K562 (cell line): ENCODE measurements around the gene ZSCAN22. TPM values are rescaled to one million over a fixed set of nuclear protein-coding genes. Genes with fewer than 3 reads are reported as not detected.

ENCODE experiments used
- BCL6 ChIP-seq: fragments of 250-450 bp; sonication (Bioruptor Pico); IDR thresholded peaks from 2 replicates; pipeline ENCODE4 v1.4.0; 2020
- CBX3 ChIP-seq, 2 experiments: IDR thresholded peaks; 1 replicate in 1 of 2; 2 replicates in 1 of 2; pipeline ENCODE4 v1.6.1; 2012; ENCODE audit warnings: inconsistent platforms in 2 of 2, low read length in 2 of 2, borderline replicate concordance in 1 of 2, control low read depth in 1 of 2
- CCAR2 ChIP-seq: fragments of 200-400 bp; formaldehyde crosslinking; IDR thresholded peaks from 2 replicates; pipeline ENCODE4 v1.6.1; 2017; ENCODE audit warnings: mild to moderate bottlenecking, low read depth, low read length
- CHD2 ChIP-seq: IDR thresholded peaks from 2 replicates; pipeline ENCODE4 v1.6.1; 2011; ENCODE audit warnings: low read depth, low read length
- COPS2 ChIP-seq: fragments of 450-650 bp; conservative IDR thresholded peaks from 2 replicates; pipeline ENCODE4 v1.6.1; 2016; ENCODE audit warnings: mild to moderate bottlenecking, moderate library complexity
- E2F5 ChIP-seq: sonication (generic); formaldehyde crosslinking; IDR thresholded peaks from 2 replicates; pipeline ENCODE4 v1.8.0; 2022; ENCODE audit warnings: mild to moderate bottlenecking, missing genetic modification reagents
- HEY1 ChIP-seq: fragments of 250-450 bp; sonication (Bioruptor Pico); IDR thresholded peaks from 2 replicates; pipeline ENCODE4 v1.5.0; 2020; ENCODE audit warnings: mild to moderate bottlenecking, moderate library complexity, borderline replicate concordance
- MAFK ChIP-seq: IDR thresholded peaks from 2 replicates; pipeline ENCODE4 v1.6.1; 2011; ENCODE audit warnings: low read length, improper control_type of control experiment
- PML ChIP-seq: IDR thresholded peaks from 2 replicates; pipeline ENCODE4 v1.6.1; 2012; ENCODE audit warnings: low read length, inconsistent platforms
- PTTG1 ChIP-seq: fragments of 450-650 bp; IDR thresholded peaks from 2 replicates; pipeline ENCODE4 v1.6.1; 2016; ENCODE audit warnings: low read depth, mild to moderate bottlenecking, missing genetic modification characterization, missing compliant biosample characterization
- SRSF9 ChIP-seq: fragments of 200-400 bp; formaldehyde crosslinking; IDR thresholded peaks from 2 replicates; pipeline ENCODE4 v1.6.1; 2017; ENCODE audit warnings: low read depth, low read length, borderline replicate concordance
- ZBTB43 ChIP-seq: sonication (generic); formaldehyde crosslinking; IDR thresholded peaks from 2 replicates; pipeline ENCODE4 v1.8.0; 2023; ENCODE audit warnings: mild to moderate bottlenecking, missing genetic modification reagents
- ZKSCAN1 ChIP-seq: fragments of 150-350 bp; IDR thresholded peaks from 2 replicates; pipeline ENCODE4 v1.6.1; 2016; ENCODE audit warnings: low read depth, low read length
- ZNF121 ChIP-seq: sonication (generic); formaldehyde crosslinking; conservative IDR thresholded peaks from 2 replicates; pipeline ENCODE4 v1.8.0; 2022; ENCODE audit warnings: missing genetic modification reagents
- ZNF239 ChIP-seq: fragments of 250-450 bp; sonication (Bioruptor Pico); IDR thresholded peaks from 2 replicates; pipeline ENCODE4 v1.4.0; 2020; ENCODE audit warnings: mild to moderate bottlenecking
- ZNF311 ChIP-seq: fragments of 250-450 bp; sonication (Bioruptor Pico); IDR thresholded peaks from 2 replicates; pipeline ENCODE4 v1.4.0; 2020; ENCODE audit warnings: mild to moderate bottlenecking, moderate library complexity
- ZNF57 ChIP-seq: fragments of 450-650 bp; formaldehyde crosslinking; IDR thresholded peaks from 2 replicates; pipeline ENCODE4 v1.4.0; 2020; ENCODE audit warnings: mild to moderate bottlenecking, moderate library complexity
- polyA plus RNA-seq, 8 experiments: library from polyadenylated mRNA; depleted of rRNA in 4 of 8; stranded (reverse) in 5 of 8; unstranded in 3 of 8; fragments of >200 nt; fragmentation: Nextera tagmentation in 2 of 8; fragmentation: Illumina TruSeq in 1 of 8; extraction: Ambion mirVana in 2 of 8; extraction: Trizol in 1 of 8; gene quantifications; 2 replicates each; pipeline versions ENCODE4 v1.2.1 to v1.2.3, GENCODE V29; 2011 to 2014; ENCODE audit warnings: inconsistent platforms in 1 of 8, missing spikeins in 1 of 8
- total RNA-seq, 7 experiments: library from RNA; depleted of rRNA in 6 of 7; stranded (reverse); fragments of >200 nt in 6 of 7; fragmentation: Illumina TruSeq in 2 of 7; extraction: Trizol in 2 of 7; gene quantifications; 2 replicates each; pipeline versions ENCODE4 v1.2.1 to v1.2.3, GENCODE V29; 2011 to 2021; ENCODE audit warnings: low replicate concordance in 1 of 7
- TF ChIP-seq, protein P1 (sequence below): sonication (generic); formaldehyde crosslinking; IDR thresholded peaks from 2 replicates; pipeline ENCODE4 v1.8.0; 2022; ENCODE audit warnings: mild to moderate bottlenecking, missing genetic modification reagents, borderline replicate concordance
- TF ChIP-seq, protein P2 (sequence below), 2 experiments: fragments of 200-800 bp in 1 of 2; sonication (Bioruptor generic) in 1 of 2; sonication (generic) in 1 of 2; formaldehyde crosslinking in 1 of 2; IDR thresholded peaks in 1 of 2; conservative IDR thresholded peaks in 1 of 2; 2 replicates each; pipeline versions ENCODE4 v1.5.0 to v1.6.1; 2016 to 2020; ENCODE audit warnings: missing compliant biosample characterization in 1 of 2, missing genetic modification characterization in 1 of 2, missing genetic modification reagents in 1 of 2
- TF ChIP-seq, protein P3 (sequence below): sonication (generic); formaldehyde crosslinking; IDR thresholded peaks from 2 replicates; pipeline ENCODE4 v1.8.1; 2023; ENCODE audit warnings: mild to moderate bottlenecking, missing genetic modification reagents

Gene ZSCAN22
- total and polyA plus RNA-seq, 9 of the 15 experiments (the other 6 are each of a cell fraction or from before 2014, with no cell fraction given) = 0.98 to 5.3 (median 3.0) TPM

DNA sequence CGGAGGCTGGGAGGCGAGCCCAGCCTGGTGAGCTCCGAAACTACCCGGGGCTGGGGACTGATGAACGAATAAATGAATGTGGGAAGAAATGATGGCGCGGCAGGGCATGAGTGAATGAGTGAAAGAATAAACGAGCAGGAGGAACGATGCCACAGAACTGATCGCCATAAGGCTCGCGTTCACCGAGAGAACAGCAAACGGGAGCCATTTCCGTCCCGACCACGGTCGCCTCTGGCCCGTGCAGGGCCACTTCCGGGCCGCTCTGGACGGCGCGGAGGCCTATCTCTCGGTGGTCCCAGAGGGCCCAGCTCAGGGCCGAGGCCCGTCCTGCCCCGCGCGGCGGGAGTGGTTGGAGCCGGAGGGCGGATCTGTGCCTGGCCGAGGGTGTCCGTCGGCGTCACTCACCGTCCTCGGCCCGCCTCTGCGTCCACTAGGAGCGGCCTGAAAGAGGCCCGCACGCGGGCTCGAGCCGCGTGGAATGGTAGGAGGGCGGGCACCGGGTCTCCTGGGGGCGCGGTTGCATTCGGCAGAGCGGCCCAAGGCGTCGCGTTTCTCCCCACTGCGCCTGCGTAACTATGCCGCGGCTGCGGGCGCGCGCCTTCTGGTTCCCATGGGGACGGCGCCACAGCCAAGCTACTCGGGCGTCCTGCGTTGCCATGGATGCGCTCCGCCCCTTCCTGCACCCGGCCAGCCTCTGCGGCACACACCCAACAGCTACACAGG, 35.6 kb downstream of the ZSCAN22 start, which contains the start of gene ZNF497 (continued):
- TF ChIP-seq, protein P1, sequence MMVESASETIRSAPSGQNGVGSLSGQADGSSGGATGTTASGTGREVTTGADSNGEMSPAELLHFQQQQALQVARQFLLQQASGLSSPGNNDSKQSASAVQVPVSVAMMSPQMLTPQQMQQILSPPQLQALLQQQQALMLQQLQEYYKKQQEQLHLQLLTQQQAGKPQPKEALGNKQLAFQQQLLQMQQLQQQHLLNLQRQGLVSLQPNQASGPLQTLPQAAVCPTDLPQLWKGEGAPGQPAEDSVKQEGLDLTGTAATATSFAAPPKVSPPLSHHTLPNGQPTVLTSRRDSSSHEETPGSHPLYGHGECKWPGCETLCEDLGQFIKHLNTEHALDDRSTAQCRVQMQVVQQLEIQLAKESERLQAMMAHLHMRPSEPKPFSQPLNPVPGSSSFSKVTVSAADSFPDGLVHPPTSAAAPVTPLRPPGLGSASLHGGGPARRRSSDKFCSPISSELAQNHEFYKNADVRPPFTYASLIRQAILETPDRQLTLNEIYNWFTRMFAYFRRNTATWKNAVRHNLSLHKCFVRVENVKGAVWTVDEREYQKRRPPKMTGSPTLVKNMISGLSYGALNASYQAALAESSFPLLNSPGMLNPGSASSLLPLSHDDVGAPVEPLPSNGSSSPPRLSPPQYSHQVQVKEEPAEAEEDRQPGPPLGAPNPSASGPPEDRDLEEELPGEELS (CRISPR knock-in tag) = peak; percentile 32; the same call in 1 of the 2 replicates
- TF ChIP-seq ZNF311 (CRISPR knock-in tag) (no peak), ZNF121 (CRISPR knock-in tag) (no peak), COPS2 (no peak), CBX3 (IDR thresholded peaks at IDR 0.05; ENCODE audit: borderline replicate concordance in 1 of 2, low read length in 2 of 2) (no peak), CHD2 (no peak), HEY1 (CRISPR knock-in tag) (0 out of 2 replicates have a peak, but pooled peaks have one; percentile 34), ZKSCAN1 (no peak), BCL6 (CRISPR knock-in tag) (no peak), ZBTB43 (CRISPR knock-in tag) (peak; percentile 48; the same call in 1 of the 2 replicates), MAFK (no peak), PTTG1 (tag) (no peak), E2F5 (CRISPR knock-in tag) (no peak), SRSF9 (no peak), CCAR2 (no peak), ZNF57 (CRISPR knock-in tag) (no peak), PML (peak; percentile 79; the same call in 1 of the 2 replicates), ZNF239 (CRISPR knock-in tag) (no peak)
- TF ChIP-seq, protein P2, sequence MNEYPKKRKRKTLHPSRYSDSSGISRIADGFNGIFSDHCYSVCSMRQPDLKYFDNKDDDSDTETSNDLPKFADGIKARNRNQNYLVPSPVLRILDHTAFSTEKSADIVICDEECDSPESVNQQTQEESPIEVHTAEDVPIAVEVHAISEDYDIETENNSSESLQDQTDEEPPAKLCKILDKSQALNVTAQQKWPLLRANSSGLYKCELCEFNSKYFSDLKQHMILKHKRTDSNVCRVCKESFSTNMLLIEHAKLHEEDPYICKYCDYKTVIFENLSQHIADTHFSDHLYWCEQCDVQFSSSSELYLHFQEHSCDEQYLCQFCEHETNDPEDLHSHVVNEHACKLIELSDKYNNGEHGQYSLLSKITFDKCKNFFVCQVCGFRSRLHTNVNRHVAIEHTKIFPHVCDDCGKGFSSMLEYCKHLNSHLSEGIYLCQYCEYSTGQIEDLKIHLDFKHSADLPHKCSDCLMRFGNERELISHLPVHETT (CRISPR knock-in tag; conservative IDR thresholded peaks at IDR 0.05 in 1 of 2, IDR thresholded peaks at IDR 0.05 in 1 of 2) = peak in 1 of 2 experiments; percentile 87; a peak in 2 of 4 replicates
- TF ChIP-seq, protein P3, sequence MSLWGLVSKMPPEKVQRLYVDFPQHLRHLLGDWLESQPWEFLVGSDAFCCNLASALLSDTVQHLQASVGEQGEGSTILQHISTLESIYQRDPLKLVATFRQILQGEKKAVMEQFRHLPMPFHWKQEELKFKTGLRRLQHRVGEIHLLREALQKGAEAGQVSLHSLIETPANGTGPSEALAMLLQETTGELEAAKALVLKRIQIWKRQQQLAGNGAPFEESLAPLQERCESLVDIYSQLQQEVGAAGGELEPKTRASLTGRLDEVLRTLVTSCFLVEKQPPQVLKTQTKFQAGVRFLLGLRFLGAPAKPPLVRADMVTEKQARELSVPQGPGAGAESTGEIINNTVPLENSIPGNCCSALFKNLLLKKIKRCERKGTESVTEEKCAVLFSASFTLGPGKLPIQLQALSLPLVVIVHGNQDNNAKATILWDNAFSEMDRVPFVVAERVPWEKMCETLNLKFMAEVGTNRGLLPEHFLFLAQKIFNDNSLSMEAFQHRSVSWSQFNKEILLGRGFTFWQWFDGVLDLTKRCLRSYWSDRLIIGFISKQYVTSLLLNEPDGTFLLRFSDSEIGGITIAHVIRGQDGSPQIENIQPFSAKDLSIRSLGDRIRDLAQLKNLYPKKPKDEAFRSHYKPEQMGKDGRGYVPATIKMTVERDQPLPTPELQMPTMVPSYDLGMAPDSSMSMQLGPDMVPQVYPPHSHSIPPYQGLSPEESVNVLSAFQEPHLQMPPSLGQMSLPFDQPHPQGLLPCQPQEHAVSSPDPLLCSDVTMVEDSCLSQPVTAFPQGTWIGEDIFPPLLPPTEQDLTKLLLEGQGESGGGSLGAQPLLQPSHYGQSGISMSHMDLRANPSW (CRISPR knock-in tag) = no peak
